ENCODE data around the gene PATE4. TPM values are rescaled to one million over a fixed set of nuclear protein-coding genes. Genes with fewer than 3 reads are reported as not detected.

Gene PATE4, protein sequence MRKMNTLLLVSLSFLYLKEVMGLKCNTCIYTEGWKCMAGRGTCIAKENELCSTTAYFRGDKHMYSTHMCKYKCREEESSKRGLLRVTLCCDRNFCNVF
- total RNA-seq: not detected
- long read RNA-seq: 0 reads

GRCh38 chr11:125833016-125833415 is at the start of gene PATE4:
PATE4 (plus strand) TSS chr11:125833316; CDS start chr11:125833360, 44 bp downstream.
- no peak within 1 kb of the TSS for H3K27ac ChIP-seq
- no peaks in the 10 kb centered on the region for H3K27me3 ChIP-seq
- no peaks in the 10 kb centered on the region for H3K4me1 ChIP-seq
- H3K36me3 ChIP-seq: no peaks in the 10 kb centered on the region
- no peaks in the 10 kb centered on the region for H3K9me3 ChIP-seq
- TF ChIP-seq, protein P1, sequence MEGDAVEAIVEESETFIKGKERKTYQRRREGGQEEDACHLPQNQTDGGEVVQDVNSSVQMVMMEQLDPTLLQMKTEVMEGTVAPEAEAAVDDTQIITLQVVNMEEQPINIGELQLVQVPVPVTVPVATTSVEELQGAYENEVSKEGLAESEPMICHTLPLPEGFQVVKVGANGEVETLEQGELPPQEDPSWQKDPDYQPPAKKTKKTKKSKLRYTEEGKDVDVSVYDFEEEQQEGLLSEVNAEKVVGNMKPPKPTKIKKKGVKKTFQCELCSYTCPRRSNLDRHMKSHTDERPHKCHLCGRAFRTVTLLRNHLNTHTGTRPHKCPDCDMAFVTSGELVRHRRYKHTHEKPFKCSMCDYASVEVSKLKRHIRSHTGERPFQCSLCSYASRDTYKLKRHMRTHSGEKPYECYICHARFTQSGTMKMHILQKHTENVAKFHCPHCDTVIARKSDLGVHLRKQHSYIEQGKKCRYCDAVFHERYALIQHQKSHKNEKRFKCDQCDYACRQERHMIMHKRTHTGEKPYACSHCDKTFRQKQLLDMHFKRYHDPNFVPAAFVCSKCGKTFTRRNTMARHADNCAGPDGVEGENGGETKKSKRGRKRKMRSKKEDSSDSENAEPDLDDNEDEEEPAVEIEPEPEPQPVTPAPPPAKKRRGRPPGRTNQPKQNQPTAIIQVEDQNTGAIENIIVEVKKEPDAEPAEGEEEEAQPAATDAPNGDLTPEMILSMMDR (IDR thresholded peaks at IDR 0.05): no peak
- DNase-seq (no peak), ATAC-seq (no peak)
- intact Hi-C loops (cut with DNase I): no loop called here
- H3K4me3 ChIP-seq: no peak within 1 kb of the TSS

DNA sequence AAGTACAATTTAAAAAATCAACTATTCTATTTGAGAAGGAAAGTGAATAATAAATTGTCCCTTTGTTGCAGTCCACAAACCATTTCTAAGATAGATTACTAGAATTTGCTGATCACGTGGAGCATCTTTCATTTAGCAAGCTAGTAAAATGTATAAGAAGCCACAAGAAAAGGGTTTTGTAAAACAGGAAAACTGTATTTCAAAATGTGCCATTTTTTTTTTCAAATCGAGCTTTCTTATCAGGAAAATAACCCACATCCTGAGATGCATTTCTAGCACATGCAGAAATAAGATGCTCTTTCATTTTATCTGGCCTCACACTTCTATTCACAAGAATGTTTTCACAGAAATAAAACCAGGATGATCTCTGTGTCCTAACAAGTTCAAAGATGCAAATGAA is 48.4 kb upstream of the PATE4 start:
- intact Hi-C loops (cut with DNase I): no loop called here
- Histone ChIP-seq H3K27me3 (no peaks in the 10 kb centered on the region), H3K36me3 (no peaks in the 10 kb centered on the region), H3K4me3 (no peak overlapping the region), H3K9me3 (no peaks in the 10 kb centered on the region), H3K27ac (no peak overlapping the region), H3K4me1 (no peaks in the 10 kb centered on the region)
- TF ChIP-seq, protein P1 (IDR thresholded peaks at IDR 0.05): no peak
- no peak for ATAC-seq
- no peak for DNase-seq

GRCh38 chr11:125787827-125788226 is 45.3 kb upstream of the PATE4 start, which contains the start of gene PATE3:
PATE3 (plus strand) TSS chr11:125788127; CDS start chr11:125788152, 25 bp downstream.
- DNase-seq (no peak), ATAC-seq (no peak)
- TF ChIP-seq, protein P1 (IDR thresholded peaks at IDR 0.05): no peak

GRCh38 chr11:125790825-125791224 is 42.3 kb upstream of the PATE4 start:
- no peaks in the 10 kb centered on the region for H3K4me1 ChIP-seq
- intact Hi-C loops (cut with DNase I): no loop called here
- no peak overlapping the region for H3K4me3 ChIP-seq
- DNase-seq: no peak
- no peaks in the 10 kb centered on the region for H3K27me3 ChIP-seq
- no peaks in the 10 kb centered on the region for H3K36me3 ChIP-seq
- H3K9me3 ChIP-seq: peaks cover 3% of the 10 kb centered on the region
- no peak for ATAC-seq
- H3K27ac ChIP-seq: no peak overlapping the region
- TF ChIP-seq, protein P1 (IDR thresholded peaks at IDR 0.05): no peak

More at GRCh38 chr11:125787827-125788226, 45.3 kb upstream of the PATE4 start, which contains the start of gene PATE3:
- intact Hi-C loops (cut with DNase I): no loop called here
- H3K36me3 ChIP-seq: no peaks in the 10 kb centered on the region
- no peak within 1 kb of the TSS for H3K4me3 ChIP-seq
- no peaks in the 10 kb centered on the region for H3K27me3 ChIP-seq
- H3K9me3 ChIP-seq: no peaks in the 10 kb centered on the region
- H3K27ac ChIP-seq: no peak within 1 kb of the TSS
- H3K4me1 ChIP-seq: no peaks in the 10 kb centered on the region

- H3K27ac ChIP-seq: no peak overlapping the region
- no peak for DNase-seq
- ATAC-seq: no peak
- no peaks in the 10 kb centered on the region for H3K36me3 ChIP-seq
- H3K27me3 ChIP-seq: no peaks in the 10 kb centered on the region
- H3K9me3 ChIP-seq: peaks cover 9% of the 10 kb centered on the region
- no peaks in the 10 kb centered on the region for H3K4me1 ChIP-seq
- TF ChIP-seq, protein P1 (IDR thresholded peaks at IDR 0.05): no peak
- H3K4me3 ChIP-seq: no peak overlapping the region
- intact Hi-C loops (cut with DNase I): no loop called here
Measured at GRCh38 chr11:125797641-125798040, 35.5 kb upstream of the PATE4 start.

DNA sequence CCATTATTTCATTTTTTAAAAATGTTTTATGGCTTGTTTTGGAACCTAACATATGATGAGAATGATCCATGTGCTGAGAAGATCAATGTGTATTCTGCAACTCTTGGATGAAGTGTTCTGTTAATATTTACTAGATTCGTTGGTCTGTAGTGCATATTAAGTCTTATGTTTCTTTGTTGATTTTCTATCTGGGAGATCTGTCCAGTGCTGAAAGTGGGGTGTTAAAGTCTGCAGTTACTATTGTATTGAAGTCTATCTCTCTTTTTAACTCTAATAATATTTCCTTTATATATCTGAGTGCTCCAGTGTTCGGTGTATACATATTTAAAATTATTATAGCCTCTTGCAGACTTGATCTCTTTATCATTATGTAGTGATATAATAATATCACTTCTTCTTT is 33.3 kb upstream of the PATE4 start:
- TF ChIP-seq, protein P1 (IDR thresholded peaks at IDR 0.05): no peak
- no peak for ATAC-seq
- intact Hi-C loops (cut with DNase I): no loop called here

More for the DNA sequence above, 33.3 kb upstream of the PATE4 start:
- Histone ChIP-seq H3K27me3 (no peaks in the 10 kb centered on the region), H3K36me3 (no peaks in the 10 kb centered on the region), H3K4me3 (no peak overlapping the region), H3K27ac (no peak overlapping the region), H3K4me1 (no peaks in the 10 kb centered on the region), H3K9me3 (peaks cover 6% of the 10 kb centered on the region)
- DNase-seq: no peak

All from upper lobe of right lung (tissue), 1 donor.